Measurements from ENCODE around the gene ABCD1. TPM values are rescaled to one million over a fixed set of nuclear protein-coding genes. Genes with fewer than 3 reads are reported as not detected.

Gene ABCD1
- total RNA-seq, 1 donor from 2014 or later = 16.5 TPM

DNA sequence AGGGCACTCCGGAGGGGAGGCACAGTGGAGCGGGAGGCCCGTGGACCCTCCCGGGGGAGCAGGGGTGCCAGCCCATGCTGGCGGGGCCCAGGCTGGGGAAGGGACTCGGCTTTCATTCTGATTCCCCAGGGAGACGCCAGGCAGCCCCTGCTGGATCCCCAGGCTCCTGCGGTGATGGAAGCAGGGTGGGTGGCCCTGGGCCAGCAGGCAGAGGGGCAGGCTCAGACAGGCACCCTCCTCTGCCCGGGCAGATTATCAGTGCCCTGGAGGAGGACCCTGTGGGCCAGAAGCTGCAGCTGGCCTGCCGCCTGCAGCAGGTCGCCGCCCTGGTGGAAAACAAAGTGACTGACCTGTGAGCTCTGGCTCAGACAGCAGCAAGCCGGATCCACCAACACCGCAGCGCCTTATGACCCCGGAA, 54.0 kb downstream of the ABCD1 start:
- intact Hi-C loops (cut with micrococcal nuclease) = no loop called here
- no peak for ATAC-seq
- no peak for DNase-seq

- DNase-seq = no peak
- peak; percentile 2 for ATAC-seq
- intact Hi-C loops (cut with micrococcal nuclease) = no loop called here
Measured at GRCh38 chrX:153779891-153780677, 55.4 kb downstream of the ABCD1 start.

DNA sequence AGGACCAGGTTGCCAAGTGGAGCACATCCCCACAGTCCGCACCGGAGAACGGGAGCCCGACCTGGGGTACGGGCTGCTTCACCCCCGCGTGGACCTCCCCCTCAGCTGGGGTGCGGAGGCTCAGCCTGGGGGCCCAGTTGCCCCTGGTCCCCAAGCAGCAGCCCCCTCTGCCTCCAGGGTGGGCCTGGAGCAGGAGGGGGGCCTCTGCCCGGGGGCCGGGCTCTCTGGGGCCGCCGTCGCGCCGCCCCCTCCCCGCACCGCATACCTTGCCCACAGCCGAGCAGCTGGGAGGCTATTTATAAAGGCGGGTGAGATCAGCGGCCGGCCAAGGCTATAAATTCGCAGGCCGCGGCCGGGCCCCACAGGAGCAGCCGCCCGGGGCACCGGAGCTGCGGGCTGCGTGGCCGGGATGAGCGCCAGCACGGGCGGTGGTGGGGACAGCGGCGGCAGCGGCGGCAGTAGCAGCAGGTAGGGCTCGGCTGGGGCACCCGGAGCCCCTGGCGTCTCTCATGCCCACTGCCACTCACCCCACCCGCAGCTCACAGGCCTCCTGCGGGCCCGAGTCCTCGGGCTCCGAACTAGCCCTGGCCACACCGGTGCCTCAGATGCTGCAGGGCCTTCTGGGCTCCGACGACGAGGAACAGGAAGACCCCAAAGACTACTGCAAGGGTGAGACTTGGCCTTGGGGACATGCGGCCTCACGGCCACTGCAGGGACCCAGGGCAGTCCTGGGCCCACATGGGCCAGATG, 56.2 kb downstream of the ABCD1 start, which contains the start of gene SRPK3:
Gene SRPK3 (plus strand): TSS at position 364 of the 750 bp plus-strand sequence. CDS start 46 bp downstream, at position 410.
- DNase-seq (peak; percentile 68), ATAC-seq (peak; percentile 87)
- intact Hi-C loops (cut with micrococcal nuclease) = no loop called here

- ATAC-seq = peak; percentile 74
- intact Hi-C loops (cut with micrococcal nuclease) = no loop called here
Measured at GRCh38 chrX:153781428-153782047, 56.9 kb downstream of the ABCD1 start.

GRCh38 chrX:153782313-153782712, 57.7 kb downstream of the ABCD1 start:
- DNase-seq (no peak), ATAC-seq (no peak)
- intact Hi-C loops (cut with micrococcal nuclease) = no loop called here

More at GRCh38 chrX:153781428-153782047, 56.9 kb downstream of the ABCD1 start:
- peak; percentile 59 for DNase-seq

DNA sequence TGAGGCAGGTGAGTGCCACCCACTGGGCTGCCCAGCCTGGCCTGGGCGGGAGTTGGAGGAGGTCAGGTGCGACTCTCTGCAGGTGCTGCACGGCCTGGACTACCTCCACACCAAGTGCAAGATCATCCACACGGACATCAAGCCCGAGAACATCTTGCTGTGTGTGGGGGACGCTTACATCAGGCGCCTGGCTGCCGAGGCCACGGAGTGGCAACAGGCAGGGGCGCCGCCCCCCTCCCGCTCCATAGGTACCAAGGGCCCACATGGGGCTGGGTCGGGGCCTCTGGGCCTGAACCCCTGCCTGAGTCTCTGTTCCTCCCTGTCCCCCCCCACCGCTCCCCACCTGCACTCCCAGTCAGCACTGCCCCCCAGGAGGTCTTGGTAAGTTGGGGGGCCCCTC, 58.2 kb downstream of the ABCD1 start:
- ATAC-seq = no peak
- intact Hi-C loops (cut with micrococcal nuclease) = no loop called here
- no peak for DNase-seq

GRCh38 chrX:153783378-153784013, 58.8 kb downstream of the ABCD1 start:
- intact Hi-C loops (cut with micrococcal nuclease) = no loop called here
- DNase-seq (no peak), ATAC-seq (no peak)

DNA sequence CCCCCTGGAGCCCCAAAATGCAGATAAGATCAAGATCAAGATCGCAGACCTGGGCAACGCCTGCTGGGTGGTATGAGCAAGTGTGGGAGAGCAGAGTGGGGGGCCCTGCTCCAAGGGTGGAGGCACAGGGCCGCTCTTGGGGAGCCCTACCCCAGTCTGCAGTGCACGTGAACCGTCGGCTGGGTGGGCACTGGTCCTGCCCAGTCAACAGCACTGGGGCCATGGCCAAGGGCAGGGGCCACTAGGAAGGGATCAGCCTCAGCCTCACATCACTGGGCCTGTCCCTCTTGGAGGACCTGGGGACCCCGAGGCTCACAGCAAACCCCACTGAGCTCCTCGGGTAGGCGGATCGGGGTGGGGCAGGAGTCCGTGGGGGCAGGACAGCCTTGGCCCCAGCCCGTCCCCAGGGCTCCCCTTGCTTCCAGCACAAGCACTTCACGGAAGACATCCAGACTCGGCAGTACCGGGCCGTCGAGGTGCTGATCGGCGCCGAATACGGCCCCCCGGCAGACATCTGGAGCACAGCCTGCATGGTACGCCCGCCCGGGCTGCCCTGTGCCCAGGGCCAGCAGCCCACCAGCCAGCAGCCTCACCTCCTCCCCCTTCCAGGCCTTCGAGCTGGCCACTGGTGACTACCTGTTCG, 59.8 kb downstream of the ABCD1 start:
- ATAC-seq = no peak
- intact Hi-C loops (cut with micrococcal nuclease) = no loop called here
- DNase-seq = no peak

DNA sequence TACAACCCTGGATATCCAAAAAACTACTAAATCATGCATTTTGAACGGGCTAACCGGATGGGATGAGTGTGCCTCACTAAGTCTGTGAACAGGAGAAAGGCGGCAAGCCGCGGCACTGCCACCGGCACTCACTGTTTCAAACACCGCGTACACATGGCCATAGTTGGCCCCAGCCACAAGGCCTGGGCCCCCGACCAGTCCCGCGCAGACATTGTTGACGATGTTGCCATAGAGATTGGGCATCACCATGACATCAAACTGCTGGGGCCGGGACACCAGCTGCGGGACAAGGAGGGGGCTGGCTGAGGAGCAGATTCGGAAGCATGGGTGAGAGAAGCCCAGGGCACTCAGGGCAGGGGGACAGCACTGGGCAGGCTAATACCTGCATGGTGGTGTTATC, 62.0 kb downstream of the ABCD1 start:
- DNase-seq (no peak), ATAC-seq (no peak)
- intact Hi-C loops (cut with micrococcal nuclease) = no loop called here

DNA sequence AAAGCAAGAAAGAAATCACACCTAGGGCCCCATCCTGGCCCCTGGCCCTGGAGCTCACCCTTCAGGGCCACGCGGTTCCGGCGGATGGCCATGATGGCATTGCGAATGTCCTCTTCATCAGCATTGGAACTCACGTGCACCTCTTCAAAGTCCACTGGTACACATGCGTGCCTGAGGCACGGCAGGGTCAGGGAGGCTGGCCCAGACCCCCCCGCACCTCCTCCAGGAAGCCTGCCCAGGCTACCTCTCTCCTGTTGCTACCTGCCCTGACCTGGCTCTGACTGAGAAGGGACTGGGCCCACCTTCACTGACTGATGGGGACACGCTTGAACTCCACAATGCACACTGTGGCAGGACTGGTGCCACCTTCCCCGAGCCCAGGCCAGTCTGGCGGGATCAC, 65.0 kb downstream of the ABCD1 start:
- ATAC-seq = no peak
- DNase-seq = no peak
- intact Hi-C loops (cut with micrococcal nuclease) = no loop called here

GRCh38 chrX:153791104-153791852, 66.6 kb downstream of the ABCD1 start:
- DNase-seq = no peak

GRCh38 chrX:153792368-153792767, 67.7 kb downstream of the ABCD1 start:
- DNase-seq (no peak), ATAC-seq (no peak)
- intact Hi-C loops (cut with micrococcal nuclease) = no loop called here

More at GRCh38 chrX:153791104-153791852, 66.6 kb downstream of the ABCD1 start:
- ATAC-seq = no peak
- intact Hi-C loops (cut with micrococcal nuclease) = no loop called here

- DNase-seq (no peak), ATAC-seq (no peak)
- intact Hi-C loops (cut with micrococcal nuclease) = no loop called here
Measured at GRCh38 chrX:153793291-153793690, 68.6 kb downstream of the ABCD1 start.

Other genes starting within 250 kb of the ABCD1 start
- 40.6 TPM for gene BGN, start 229.9 kb upstream of the ABCD1 start, total RNA-seq
- gene ATP2B3, start 207.2 kb upstream of the ABCD1 start, total RNA-seq = not detected
- 42.5 TPM for gene CCNQ, start 125.7 kb upstream of the ABCD1 start, total RNA-seq
- 0.10 TPM for gene DUSP9, start 77.7 kb upstream of the ABCD1 start, total RNA-seq
- gene PNCK, start 51.0 kb upstream of the ABCD1 start, total RNA-seq = 14.5 TPM
- gene SLC6A8, start 36.9 kb upstream of the ABCD1 start, total RNA-seq = 208 TPM
- 91.6 TPM for gene BCAP31, start 469 bp upstream of the ABCD1 start, total RNA-seq
- gene PLXNB3, start 39.4 kb downstream of the ABCD1 start, total RNA-seq = 2.4 TPM
- 43.6 TPM for gene SRPK3, start 56.2 kb downstream of the ABCD1 start, total RNA-seq
- 81.2 TPM for gene IDH3G, start 69.5 kb downstream of the ABCD1 start, total RNA-seq
- gene SSR4, start 69.8 kb downstream of the ABCD1 start, total RNA-seq = 145 TPM
- 2.6 TPM for gene PDZD4, start 105.7 kb downstream of the ABCD1 start, total RNA-seq
- gene L1CAM, start 161.3 kb downstream of the ABCD1 start, total RNA-seq = 4.8 TPM
- 3.3 TPM for gene AVPR2, start 179.8 kb downstream of the ABCD1 start, total RNA-seq
- gene ARHGAP4, start 201.4 kb downstream of the ABCD1 start, total RNA-seq = 10.0 TPM
- gene NAA10, start 210.2 kb downstream of the ABCD1 start, total RNA-seq = 72.2 TPM
- 8.9 TPM for gene RENBP, start 219.8 kb downstream of the ABCD1 start, total RNA-seq
- 27.0 TPM for gene HCFC1, start 247.0 kb downstream of the ABCD1 start, total RNA-seq
- 6.0 TPM for gene TMEM187, start 247.9 kb downstream of the ABCD1 start, total RNA-seq